Breast epithelium (tissue), 4 donors: ENCODE measurements around the gene STIM1. TPM values are rescaled to one million over a fixed set of nuclear protein-coding genes. Genes with fewer than 3 reads are reported as not detected.
A peak's percentile ranks its signal among the peaks of the same experiment; 100 is the strongest.

Experiments
- DNase-seq, 2 donors: peaks; one replicate each; pipeline ENCODE4 v3.0.0-alpha.2; 2019; ENCODE audit warnings: low spot score in 2 of 2
- H3K27ac ChIP-seq, 2 donors: fragments of 200-600 bp; sonication (generic) in 1 of 2; one replicate each; pipeline ENCODE4 v1.5.1; 2016 to 2019; ENCODE audit warnings: mild to moderate bottlenecking in 1 of 2
- H3K27me3 ChIP-seq, 2 donors: fragments of 200-600 bp; sonication (generic) in 1 of 2; one replicate each; pipeline versions ENCODE4 v1.5.1 to v1.6.0; 2017 to 2019; ENCODE audit warnings: control low read depth in 1 of 2, mild to moderate bottlenecking in 1 of 2
- H3K36me3 ChIP-seq: fragments of 200-600 bp; one replicate; pipeline ENCODE4 v1.5.1; 2019
- H3K4me1 ChIP-seq, 2 donors: fragments of 200-600 bp; sonication (generic); one replicate each; pipeline ENCODE4 v1.5.1; 2016 to 2019; ENCODE audit warnings: control low read depth in 1 of 2
- H3K4me3 ChIP-seq, 3 donors: fragments of 200-600 bp; sonication (generic); 1 replicate in 2 of 3; 2 replicates in 1 of 3; pipeline ENCODE4 v1.5.1; 2016 to 2019; ENCODE audit warnings: mild to moderate bottlenecking in 3 of 3, moderate library complexity in 2 of 3
- H3K9me3 ChIP-seq, 2 donors: fragments of 200-600 bp; sonication (generic) in 1 of 2; one replicate each; pipeline ENCODE4 v1.5.1; 2016 to 2019; ENCODE audit warnings: control low read depth in 1 of 2
- CTCF ChIP-seq, 3 donors: fragments of 450-650 bp; IDR thresholded peaks; one replicate each; pipeline ENCODE4 v1.5.1; 2016 to 2017; ENCODE audit warnings: antibody characterized with exemption in 3 of 3, mild to moderate bottlenecking in 3 of 3, moderate library complexity in 3 of 3
- POLR2A ChIP-seq: fragments of 450-650 bp; IDR thresholded peaks from one replicate; pipeline ENCODE4 v1.6.1; 2016; ENCODE audit warnings: antibody characterized with exemption, mild to moderate bottlenecking, moderate library complexity
- POLR2AphosphoS5 ChIP-seq, 3 donors: sonication (generic); formaldehyde crosslinking; IDR thresholded peaks; one replicate each; pipeline ENCODE4 v1.6.1; 2017; ENCODE audit warnings: antibody characterized with exemption in 3 of 3
- intact Hi-C: fragments of 100-400 bp; cut with DNase I; formaldehyde crosslinking; loops from one replicate; pipeline ENCODE4 v1.15.1; 2023; ENCODE audit warnings: low total_unique reads
- total RNA-seq, 3 donors: library from RNA; depleted of rRNA; stranded (reverse); fragments of >200 nt; gene quantifications; one replicate each; pipeline ENCODE4 v1.1.0, GENCODE V29; 2016

The STIM1 gene
- total RNA-seq, 3 donors from 2014 or later: 44.2 to 68.2 (median 47.9) TPM

- no peak for DNase-seq
- Histone ChIP-seq H3K27me3 (no peaks in the 10 kb centered on the region), H3K9me3 (no peaks in the 10 kb centered on the region), H3K36me3 (no peaks in the 10 kb centered on the region), H3K27ac (no peak overlapping the region), H3K4me1 (peaks cover 0 to 3% of the 10 kb centered on the region in 2 donors), H3K4me3 (no peak overlapping the region)
- TF ChIP-seq POLR2A (no peak), POLR2AphosphoS5 (IDR thresholded peaks at IDR 0.05) (no peak)
- intact Hi-C loops: no loop called here
Measured at GRCh38 chr11:3986301-3986700, 130.8 kb downstream of the STIM1 start.

GRCh38 chr11:3989276-3989920 is 133.9 kb downstream of the STIM1 start:
- peaks cover 3 to 6% of the 10 kb centered on the region in 2 donors for H3K9me3 ChIP-seq
- H3K27me3 ChIP-seq: no peaks in the 10 kb centered on the region
- DNase-seq: no peak
- H3K4me1 ChIP-seq: no peaks in the 10 kb centered on the region
- TF ChIP-seq POLR2A (no peak), CTCF (IDR thresholded peaks at IDR 0.05) (no peak), POLR2AphosphoS5 (IDR thresholded peaks at IDR 0.05) (no peak)
- intact Hi-C loops: no loop called here
- no peak overlapping the region for H3K27ac ChIP-seq
- H3K4me3 ChIP-seq: peak overlapping the region in 2 of 3 donors; percentile 12 to 31
- no peaks in the 10 kb centered on the region for H3K36me3 ChIP-seq

GRCh38 chr11:3989921-3990290 is 134.4 kb downstream of the STIM1 start:
- H3K36me3 ChIP-seq: no peaks in the 10 kb centered on the region
- intact Hi-C loops: no loop called here
- H3K4me1 ChIP-seq: no peaks in the 10 kb centered on the region
- peaks cover 4 to 10% of the 10 kb centered on the region in 2 donors for H3K9me3 ChIP-seq
- H3K4me3 ChIP-seq: no peak overlapping the region
- no peak overlapping the region for H3K27ac ChIP-seq
- DNase-seq: no peak
- TF ChIP-seq POLR2AphosphoS5 (IDR thresholded peaks at IDR 0.05) (no peak), POLR2A (no peak), CTCF (IDR thresholded peaks at IDR 0.05) (no peak)
- no peaks in the 10 kb centered on the region for H3K27me3 ChIP-seq

- no peak overlapping the region for H3K27ac ChIP-seq
- TF ChIP-seq POLR2A (no peak), POLR2AphosphoS5 (IDR thresholded peaks at IDR 0.05) (no peak), CTCF (IDR thresholded peaks at IDR 0.05) (no peak)
- H3K4me3 ChIP-seq: no peak overlapping the region
- no peak for DNase-seq
- no peaks in the 10 kb centered on the region for H3K4me1 ChIP-seq
- peaks cover 4 to 10% of the 10 kb centered on the region in 2 donors for H3K9me3 ChIP-seq
- no peaks in the 10 kb centered on the region for H3K27me3 ChIP-seq
- intact Hi-C loops: no loop called here
- no peaks in the 10 kb centered on the region for H3K36me3 ChIP-seq
Measured at GRCh38 chr11:3990406-3990805, 134.9 kb downstream of the STIM1 start.

GRCh38 chr11:3992964-3993363 is 137.5 kb downstream of the STIM1 start:
- TF ChIP-seq CTCF (IDR thresholded peaks at IDR 0.05) (no peak), POLR2AphosphoS5 (IDR thresholded peaks at IDR 0.05) (no peak), POLR2A (no peak)
- intact Hi-C loops: no loop called here
- H3K4me3 ChIP-seq: no peak overlapping the region

More at GRCh38 chr11:3992964-3993363, 137.5 kb downstream of the STIM1 start:
- peaks cover 4 to 10% of the 10 kb centered on the region in 2 donors for H3K9me3 ChIP-seq
- DNase-seq: no peak
- H3K27ac ChIP-seq: no peak overlapping the region
- H3K36me3 ChIP-seq: no peaks in the 10 kb centered on the region
- no peaks in the 10 kb centered on the region for H3K4me1 ChIP-seq
- no peaks in the 10 kb centered on the region for H3K27me3 ChIP-seq
